Panc1 (cell line): ENCODE measurements around the gene SYT17.

Experiments used
- POLR2AphosphoS5 ChIP-seq: IDR thresholded peaks from 2 replicates; pipeline ENCODE4 v1.6.1; 2012; ENCODE audit warnings: mild to moderate bottlenecking, low read depth, low read length, moderate library complexity
- SIN3A ChIP-seq: IDR thresholded peaks from 2 replicates; pipeline ENCODE4 v1.6.1; 2012; ENCODE audit warnings: low read depth, mild to moderate bottlenecking, low read length, moderate library complexity, borderline replicate concordance; ENCODE audit not compliant: insufficient read depth
- TF ChIP-seq, protein P1 (sequence below): fragments of 450-650 bp; IDR thresholded peaks from 2 replicates; pipeline ENCODE4 v1.5.1; 2017; ENCODE audit warnings: mild to moderate bottlenecking
- TF ChIP-seq, protein P2 (sequence below), 2 experiments: IDR thresholded peaks; 2 replicates each; pipeline ENCODE4 v1.6.1; 2011 to 2012; ENCODE audit warnings: low read depth in 2 of 2, control low read depth in 1 of 2, low read length in 1 of 2, mild to moderate bottlenecking in 1 of 2, moderate library complexity in 1 of 2; ENCODE audit not compliant: insufficient read depth in 1 of 2

DNA sequence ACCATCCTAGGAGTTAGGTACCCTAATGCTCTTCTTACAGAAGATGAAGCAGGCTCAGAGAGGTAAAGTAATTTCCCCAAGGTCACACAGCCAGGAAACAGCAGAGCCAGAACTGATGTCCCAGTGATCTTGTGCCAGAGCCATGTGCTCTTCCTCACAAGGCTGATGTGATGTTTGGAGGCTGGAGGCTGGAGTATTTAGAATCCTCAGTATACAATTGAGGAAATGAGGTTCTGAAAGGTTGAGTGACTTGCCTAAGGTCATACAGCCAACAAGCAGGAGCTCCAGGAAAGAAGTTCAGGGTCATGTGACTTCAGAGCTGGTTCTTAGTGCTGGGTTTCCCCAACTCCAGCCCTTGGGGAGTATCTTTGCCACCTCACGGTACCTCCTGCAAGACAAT lies 35.8 kb upstream of the SYT17 start:
- TF ChIP-seq, protein P1, sequence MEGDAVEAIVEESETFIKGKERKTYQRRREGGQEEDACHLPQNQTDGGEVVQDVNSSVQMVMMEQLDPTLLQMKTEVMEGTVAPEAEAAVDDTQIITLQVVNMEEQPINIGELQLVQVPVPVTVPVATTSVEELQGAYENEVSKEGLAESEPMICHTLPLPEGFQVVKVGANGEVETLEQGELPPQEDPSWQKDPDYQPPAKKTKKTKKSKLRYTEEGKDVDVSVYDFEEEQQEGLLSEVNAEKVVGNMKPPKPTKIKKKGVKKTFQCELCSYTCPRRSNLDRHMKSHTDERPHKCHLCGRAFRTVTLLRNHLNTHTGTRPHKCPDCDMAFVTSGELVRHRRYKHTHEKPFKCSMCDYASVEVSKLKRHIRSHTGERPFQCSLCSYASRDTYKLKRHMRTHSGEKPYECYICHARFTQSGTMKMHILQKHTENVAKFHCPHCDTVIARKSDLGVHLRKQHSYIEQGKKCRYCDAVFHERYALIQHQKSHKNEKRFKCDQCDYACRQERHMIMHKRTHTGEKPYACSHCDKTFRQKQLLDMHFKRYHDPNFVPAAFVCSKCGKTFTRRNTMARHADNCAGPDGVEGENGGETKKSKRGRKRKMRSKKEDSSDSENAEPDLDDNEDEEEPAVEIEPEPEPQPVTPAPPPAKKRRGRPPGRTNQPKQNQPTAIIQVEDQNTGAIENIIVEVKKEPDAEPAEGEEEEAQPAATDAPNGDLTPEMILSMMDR: no peak
- TF ChIP-seq, protein P2, sequence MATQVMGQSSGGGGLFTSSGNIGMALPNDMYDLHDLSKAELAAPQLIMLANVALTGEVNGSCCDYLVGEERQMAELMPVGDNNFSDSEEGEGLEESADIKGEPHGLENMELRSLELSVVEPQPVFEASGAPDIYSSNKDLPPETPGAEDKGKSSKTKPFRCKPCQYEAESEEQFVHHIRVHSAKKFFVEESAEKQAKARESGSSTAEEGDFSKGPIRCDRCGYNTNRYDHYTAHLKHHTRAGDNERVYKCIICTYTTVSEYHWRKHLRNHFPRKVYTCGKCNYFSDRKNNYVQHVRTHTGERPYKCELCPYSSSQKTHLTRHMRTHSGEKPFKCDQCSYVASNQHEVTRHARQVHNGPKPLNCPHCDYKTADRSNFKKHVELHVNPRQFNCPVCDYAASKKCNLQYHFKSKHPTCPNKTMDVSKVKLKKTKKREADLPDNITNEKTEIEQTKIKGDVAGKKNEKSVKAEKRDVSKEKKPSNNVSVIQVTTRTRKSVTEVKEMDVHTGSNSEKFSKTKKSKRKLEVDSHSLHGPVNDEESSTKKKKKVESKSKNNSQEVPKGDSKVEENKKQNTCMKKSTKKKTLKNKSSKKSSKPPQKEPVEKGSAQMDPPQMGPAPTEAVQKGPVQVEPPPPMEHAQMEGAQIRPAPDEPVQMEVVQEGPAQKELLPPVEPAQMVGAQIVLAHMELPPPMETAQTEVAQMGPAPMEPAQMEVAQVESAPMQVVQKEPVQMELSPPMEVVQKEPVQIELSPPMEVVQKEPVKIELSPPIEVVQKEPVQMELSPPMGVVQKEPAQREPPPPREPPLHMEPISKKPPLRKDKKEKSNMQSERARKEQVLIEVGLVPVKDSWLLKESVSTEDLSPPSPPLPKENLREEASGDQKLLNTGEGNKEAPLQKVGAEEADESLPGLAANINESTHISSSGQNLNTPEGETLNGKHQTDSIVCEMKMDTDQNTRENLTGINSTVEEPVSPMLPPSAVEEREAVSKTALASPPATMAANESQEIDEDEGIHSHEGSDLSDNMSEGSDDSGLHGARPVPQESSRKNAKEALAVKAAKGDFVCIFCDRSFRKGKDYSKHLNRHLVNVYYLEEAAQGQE (IDR thresholded peaks at IDR 0.05; ENCODE audit: insufficient read depth in 1 of 2, low read depth in 2 of 2, low read length in 1 of 2): no peak
- TF ChIP-seq POLR2AphosphoS5: no peak
- no peak for TF ChIP-seq SIN3A
